ENCODE data around the gene ZSCAN30. TPM values are rescaled to one million over a fixed set of nuclear protein-coding genes. Genes with fewer than 3 reads are reported as not detected.

ZSCAN30 gene
- total RNA-seq, 1 experiment from 2014 or later: 21.9 TPM

DNA sequence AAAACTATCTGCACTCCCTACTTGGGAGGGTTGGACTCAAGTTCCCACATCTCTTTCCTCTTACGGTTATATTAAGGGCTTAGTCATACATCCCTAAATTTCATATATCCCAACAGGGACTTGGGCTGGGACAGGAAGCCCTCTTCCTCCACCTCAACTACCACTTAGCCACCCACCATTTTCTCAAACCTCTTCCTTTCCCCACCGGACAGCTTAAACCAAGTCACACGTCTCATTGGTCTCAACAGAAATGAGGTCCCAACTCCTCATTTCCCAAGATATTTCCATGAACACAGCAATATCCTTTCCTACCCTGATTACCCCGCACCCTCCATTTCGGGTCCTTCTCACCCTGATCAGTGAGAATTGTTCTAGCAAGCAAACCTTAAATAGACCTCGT lies 736 bp downstream of the ZSCAN30 start (continued):
- TF ChIP-seq PRRX2 (CRISPR knock-in tag; IDR thresholded peaks at IDR 0.05) (no peak), FOXJ3 (CRISPR knock-in tag; IDR thresholded peaks at IDR 0.05; ENCODE audit: borderline replicate concordance) (no peak)

DNA sequence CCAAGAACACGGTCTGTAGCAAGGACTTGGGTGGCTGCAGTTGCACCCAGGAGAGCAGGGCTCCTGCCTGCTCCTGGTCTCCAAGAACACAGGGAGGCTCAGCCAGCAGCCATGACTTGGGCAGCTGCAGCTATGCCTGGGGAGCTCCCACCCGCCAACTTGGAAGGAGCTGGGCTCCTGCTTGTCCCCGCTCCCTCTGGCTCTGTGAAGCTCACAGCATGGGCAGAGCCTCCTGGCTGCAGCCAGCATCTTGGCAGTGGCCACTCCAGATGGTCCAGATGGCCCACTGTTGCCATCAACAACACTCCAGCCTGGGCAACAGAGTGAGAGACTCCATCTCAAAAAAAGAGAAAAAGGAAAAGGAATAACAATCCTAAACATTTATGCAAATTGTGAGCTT lies 5.2 kb downstream of the ZSCAN30 start:
- ATAC-seq: no peak
- TF ChIP-seq NR2C2 (CRISPR knock-in tag; IDR thresholded peaks at IDR 0.05): no peak
- TF ChIP-seq, protein P1, sequence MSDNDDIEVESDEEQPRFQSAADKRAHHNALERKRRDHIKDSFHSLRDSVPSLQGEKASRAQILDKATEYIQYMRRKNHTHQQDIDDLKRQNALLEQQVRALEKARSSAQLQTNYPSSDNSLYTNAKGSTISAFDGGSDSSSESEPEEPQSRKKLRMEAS (CRISPR knock-in tag; IDR thresholded peaks at IDR 0.05): no peak
- TF ChIP-seq OVOL2 (CRISPR knock-in tag; IDR thresholded peaks at IDR 0.05; ENCODE audit: borderline replicate concordance): no peak
- no peak for TF ChIP-seq ZNF263 (CRISPR knock-in tag; IDR thresholded peaks at IDR 0.05; ENCODE audit: low read depth)
- TF ChIP-seq, protein P2, sequence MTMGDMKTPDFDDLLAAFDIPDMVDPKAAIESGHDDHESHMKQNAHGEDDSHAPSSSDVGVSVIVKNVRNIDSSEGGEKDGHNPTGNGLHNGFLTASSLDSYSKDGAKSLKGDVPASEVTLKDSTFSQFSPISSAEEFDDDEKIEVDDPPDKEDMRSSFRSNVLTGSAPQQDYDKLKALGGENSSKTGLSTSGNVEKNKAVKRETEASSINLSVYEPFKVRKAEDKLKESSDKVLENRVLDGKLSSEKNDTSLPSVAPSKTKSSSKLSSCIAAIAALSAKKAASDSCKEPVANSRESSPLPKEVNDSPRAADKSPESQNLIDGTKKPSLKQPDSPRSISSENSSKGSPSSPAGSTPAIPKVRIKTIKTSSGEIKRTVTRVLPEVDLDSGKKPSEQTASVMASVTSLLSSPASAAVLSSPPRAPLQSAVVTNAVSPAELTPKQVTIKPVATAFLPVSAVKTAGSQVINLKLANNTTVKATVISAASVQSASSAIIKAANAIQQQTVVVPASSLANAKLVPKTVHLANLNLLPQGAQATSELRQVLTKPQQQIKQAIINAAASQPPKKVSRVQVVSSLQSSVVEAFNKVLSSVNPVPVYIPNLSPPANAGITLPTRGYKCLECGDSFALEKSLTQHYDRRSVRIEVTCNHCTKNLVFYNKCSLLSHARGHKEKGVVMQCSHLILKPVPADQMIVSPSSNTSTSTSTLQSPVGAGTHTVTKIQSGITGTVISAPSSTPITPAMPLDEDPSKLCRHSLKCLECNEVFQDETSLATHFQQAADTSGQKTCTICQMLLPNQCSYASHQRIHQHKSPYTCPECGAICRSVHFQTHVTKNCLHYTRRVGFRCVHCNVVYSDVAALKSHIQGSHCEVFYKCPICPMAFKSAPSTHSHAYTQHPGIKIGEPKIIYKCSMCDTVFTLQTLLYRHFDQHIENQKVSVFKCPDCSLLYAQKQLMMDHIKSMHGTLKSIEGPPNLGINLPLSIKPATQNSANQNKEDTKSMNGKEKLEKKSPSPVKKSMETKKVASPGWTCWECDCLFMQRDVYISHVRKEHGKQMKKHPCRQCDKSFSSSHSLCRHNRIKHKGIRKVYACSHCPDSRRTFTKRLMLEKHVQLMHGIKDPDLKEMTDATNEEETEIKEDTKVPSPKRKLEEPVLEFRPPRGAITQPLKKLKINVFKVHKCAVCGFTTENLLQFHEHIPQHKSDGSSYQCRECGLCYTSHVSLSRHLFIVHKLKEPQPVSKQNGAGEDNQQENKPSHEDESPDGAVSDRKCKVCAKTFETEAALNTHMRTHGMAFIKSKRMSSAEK (CRISPR knock-in tag; IDR thresholded peaks at IDR 0.05; ENCODE audit: borderline replicate concordance): no peak
- no peak for TF ChIP-seq CREM (CRISPR knock-in tag; IDR thresholded peaks at IDR 0.05)
- TF ChIP-seq, protein P3, sequence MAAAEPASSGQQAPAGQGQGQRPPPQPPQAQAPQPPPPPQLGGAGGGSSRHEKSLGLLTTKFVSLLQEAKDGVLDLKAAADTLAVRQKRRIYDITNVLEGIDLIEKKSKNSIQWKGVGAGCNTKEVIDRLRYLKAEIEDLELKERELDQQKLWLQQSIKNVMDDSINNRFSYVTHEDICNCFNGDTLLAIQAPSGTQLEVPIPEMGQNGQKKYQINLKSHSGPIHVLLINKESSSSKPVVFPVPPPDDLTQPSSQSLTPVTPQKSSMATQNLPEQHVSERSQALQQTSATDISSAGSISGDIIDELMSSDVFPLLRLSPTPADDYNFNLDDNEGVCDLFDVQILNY (CRISPR knock-in tag; IDR thresholded peaks at IDR 0.05): no peak
- no peak for TF ChIP-seq ZNF396 (CRISPR knock-in tag; IDR thresholded peaks at IDR 0.05; ENCODE audit: borderline replicate concordance)
- POLR2A ChIA-PET: no interaction called here
- no peak overlapping the region for H3K4me3 Mint-ChIP-seq
- H3K27ac Mint-ChIP-seq: no peak overlapping the region
- peaks cover 49% of the 10 kb centered on the region for H3K36me3 Mint-ChIP-seq
- CTCF ChIA-PET: no interaction called here
- H3K27me3 Mint-ChIP-seq (ENCODE audit: low read depth): no peaks in the 10 kb centered on the region
- H3K4me1 Mint-ChIP-seq: peaks cover 5% of the 10 kb centered on the region
- H3K9me3 Mint-ChIP-seq: peaks cover 46% of the 10 kb centered on the region
- DNase-seq (ENCODE audit: low spot score): no peak

DNA sequence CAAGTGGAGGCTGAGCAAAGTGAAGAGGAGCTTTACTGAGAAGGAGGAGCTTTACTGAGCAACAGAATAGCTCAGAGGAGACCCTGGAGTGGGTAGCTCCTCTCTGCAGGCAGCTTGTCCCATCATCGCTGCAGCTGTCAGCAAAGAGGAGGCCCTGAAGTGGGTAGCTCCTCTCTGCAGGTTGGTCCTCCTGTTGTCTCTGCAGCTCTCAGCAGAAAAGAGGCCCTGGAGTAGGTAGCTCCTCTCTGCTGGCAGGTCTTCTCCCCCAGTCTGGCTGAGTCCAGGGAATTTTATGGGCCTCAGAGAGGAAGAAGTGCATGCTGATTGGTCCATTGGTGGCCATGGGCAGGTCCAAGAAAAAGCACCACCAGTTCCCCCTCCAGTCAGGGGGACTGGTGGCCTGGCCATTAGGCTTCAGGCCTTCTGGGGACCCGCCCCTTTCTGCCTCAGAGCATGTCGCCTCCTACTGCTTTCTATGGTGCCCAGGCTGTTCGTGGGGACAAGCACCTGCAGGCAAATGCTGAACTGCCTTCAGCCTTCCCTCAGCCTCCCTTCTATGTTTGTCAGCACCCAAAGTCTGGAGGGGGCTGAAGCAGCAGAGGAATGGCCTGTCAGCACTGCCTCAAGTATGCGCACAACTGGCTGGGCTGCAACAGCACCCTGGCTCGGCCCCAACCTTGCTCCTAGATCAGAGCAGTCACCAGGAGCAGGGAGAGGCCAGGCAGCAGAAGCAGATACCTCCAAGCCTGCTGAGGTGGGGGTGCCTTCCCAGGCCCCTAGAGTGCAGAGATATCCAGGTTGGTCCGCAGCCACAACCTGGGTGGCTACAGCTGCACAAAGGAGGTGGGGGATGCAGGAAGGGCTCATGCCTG lies 5.9 kb downstream of the ZSCAN30 start:
- peaks cover under 1% of the 10 kb centered on the region for H3K4me1 Mint-ChIP-seq
- H3K36me3 Mint-ChIP-seq: peaks cover 49% of the 10 kb centered on the region
- POLR2A ChIA-PET: interaction anchor here (0.8 kb wide), 1 partner anchor 71 kb away, joined by 3 read pairs; no protein-coding TSS in a partner anchor
- CTCF ChIA-PET: no interaction called here
- H3K27me3 Mint-ChIP-seq (ENCODE audit: low read depth): peaks cover under 1% of the 10 kb centered on the region; the same call in 1 of the 2 replicates
- no peak overlapping the region for H3K4me3 Mint-ChIP-seq
- DNase-seq (ENCODE audit: low spot score) (no peak), ATAC-seq (no peak)
- peaks cover 50% of the 10 kb centered on the region for H3K9me3 Mint-ChIP-seq
- H3K27ac Mint-ChIP-seq: no peak overlapping the region
- TF ChIP-seq PRRX2 (CRISPR knock-in tag; IDR thresholded peaks at IDR 0.05) (no peak), EMX1 (CRISPR knock-in tag; IDR thresholded peaks at IDR 0.05) (no peak), FOXP1 (CRISPR knock-in tag; IDR thresholded peaks at IDR 0.05; ENCODE audit: borderline replicate concordance) (no peak), ESRRA (CRISPR knock-in tag; IDR thresholded peaks at IDR 0.05; ENCODE audit: borderline replicate concordance) (no peak), ELF4 (CRISPR knock-in tag; IDR thresholded peaks at IDR 0.05; ENCODE audit: low read depth) (no peak), NFE2L1 (CRISPR knock-in tag; IDR thresholded peaks at IDR 0.05) (no peak), MXD4 (CRISPR knock-in tag; IDR thresholded peaks at IDR 0.05; ENCODE audit: borderline replicate concordance) (no peak), ZNF232 (CRISPR knock-in tag; IDR thresholded peaks at IDR 0.05) (no peak), OVOL2 (CRISPR knock-in tag; IDR thresholded peaks at IDR 0.05; ENCODE audit: borderline replicate concordance) (no peak)
- TF ChIP-seq, protein P4, sequence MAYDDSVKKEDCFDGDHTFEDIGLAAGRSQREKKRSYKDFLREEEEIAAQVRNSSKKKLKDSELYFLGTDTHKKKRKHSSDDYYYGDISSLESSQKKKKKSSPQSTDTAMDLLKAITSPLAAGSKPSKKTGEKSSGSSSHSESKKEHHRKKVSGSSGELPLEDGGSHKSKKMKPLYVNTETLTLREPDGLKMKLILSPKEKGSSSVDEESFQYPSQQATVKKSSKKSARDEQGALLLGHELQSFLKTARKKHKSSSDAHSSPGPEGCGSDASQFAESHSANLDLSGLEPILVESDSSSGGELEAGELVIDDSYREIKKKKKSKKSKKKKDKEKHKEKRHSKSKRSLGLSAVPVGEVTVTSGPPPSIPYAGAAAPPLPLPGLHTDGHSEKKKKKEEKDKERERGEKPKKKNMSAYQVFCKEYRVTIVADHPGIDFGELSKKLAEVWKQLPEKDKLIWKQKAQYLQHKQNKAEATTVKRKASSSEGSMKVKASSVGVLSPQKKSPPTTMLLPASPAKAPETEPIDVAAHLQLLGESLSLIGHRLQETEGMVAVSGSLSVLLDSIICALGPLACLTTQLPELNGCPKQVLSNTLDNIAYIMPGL (CRISPR knock-in tag; IDR thresholded peaks at IDR 0.05): no peak
- TF ChIP-seq, protein P3 (CRISPR knock-in tag; IDR thresholded peaks at IDR 0.05): no peak
- TF ChIP-seq, protein P5, sequence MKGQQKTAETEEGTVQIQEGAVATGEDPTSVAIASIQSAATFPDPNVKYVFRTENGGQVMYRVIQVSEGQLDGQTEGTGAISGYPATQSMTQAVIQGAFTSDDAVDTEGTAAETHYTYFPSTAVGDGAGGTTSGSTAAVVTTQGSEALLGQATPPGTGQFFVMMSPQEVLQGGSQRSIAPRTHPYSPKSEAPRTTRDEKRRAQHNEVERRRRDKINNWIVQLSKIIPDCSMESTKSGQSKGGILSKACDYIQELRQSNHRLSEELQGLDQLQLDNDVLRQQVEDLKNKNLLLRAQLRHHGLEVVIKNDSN (CRISPR knock-in tag; IDR thresholded peaks at IDR 0.05): no peak
